GM19395 (cell line): ENCODE data around the gene MED13L.

Source experiments
- ATAC-seq: cut with Tn5 transposase; IDR thresholded peaks from one replicate; pipeline ENCODE4 v1.9.1; 2021; ENCODE audit warnings: mild to moderate bottlenecking, moderate library complexity; ENCODE audit not compliant: unreplicated experiment

The MED13L gene

DNA sequence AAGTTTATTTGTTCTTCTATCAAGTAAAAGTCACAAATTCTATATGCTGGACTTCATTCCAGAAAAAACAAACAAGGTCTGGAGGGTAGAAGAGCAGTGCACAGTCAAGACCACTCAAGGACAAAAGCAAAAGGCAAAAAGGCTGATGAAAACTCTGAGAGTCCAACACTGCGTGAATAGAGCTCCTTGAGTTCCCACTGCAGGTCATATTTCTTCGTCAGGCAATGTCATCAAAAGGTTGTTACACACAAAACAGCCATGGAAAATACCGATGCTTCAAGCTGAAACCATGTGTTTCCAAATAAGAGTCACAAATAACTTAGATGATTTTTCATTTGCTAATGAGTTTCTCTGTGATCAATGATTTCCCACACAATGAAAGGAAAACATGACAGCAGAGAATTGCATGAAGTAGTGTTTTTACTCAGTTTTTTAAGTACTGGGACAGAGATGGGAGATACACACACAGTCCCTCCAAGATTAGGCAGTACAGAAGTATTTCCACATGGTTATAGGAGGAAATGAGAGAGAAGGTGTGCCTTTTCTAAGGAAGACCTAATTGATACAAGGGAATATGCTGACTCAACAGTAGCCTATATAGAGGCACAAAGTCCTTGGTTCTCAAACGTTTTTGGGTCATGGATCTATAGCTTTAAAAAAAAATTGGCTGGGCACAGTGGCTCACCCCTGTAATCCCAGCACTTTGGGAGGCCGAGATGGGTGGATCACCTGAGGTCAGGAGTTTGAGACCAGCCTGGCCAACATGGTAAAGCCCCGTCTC, 177.7 kb downstream of the MED13L start:
- no peak for ATAC-seq

DNA sequence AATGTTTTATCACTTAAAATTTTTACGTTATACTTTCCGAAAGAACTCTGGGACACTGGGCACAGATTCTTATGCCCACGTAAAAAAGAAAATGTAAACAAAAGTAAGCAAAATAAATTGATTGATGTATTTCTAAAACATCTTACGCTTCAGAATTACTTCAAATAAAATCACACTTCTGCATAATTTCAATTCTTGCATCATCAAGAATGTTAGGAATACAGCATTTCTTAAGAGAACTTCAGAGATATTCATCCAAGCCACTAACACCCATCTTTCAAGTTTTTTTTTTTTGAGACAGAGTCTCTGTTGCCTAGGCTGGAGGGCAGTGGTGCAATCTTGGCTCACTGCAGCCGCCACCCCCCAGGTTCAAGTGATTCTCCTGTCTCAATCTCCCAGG, 180.6 kb downstream of the MED13L start:
- ATAC-seq = no peak

DNA sequence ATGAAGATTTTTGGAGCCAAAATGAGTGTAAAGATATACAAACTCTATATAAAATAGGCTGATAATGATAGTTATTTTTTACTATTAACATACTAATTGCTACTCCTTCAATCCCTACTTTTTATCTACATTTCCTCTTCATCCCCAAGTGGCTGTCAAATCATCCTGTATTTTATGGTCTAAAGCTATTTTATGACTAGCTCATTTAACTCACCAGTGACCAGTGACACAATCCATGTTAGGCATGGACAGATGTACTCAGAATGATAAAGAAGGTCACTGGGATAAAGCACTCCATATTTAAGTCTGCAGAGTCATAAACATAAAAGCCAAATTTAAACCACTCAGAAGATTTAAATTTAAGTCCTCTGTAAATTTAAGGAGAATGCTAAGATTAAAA, 183.0 kb downstream of the MED13L start:
- ATAC-seq = no peak

DNA sequence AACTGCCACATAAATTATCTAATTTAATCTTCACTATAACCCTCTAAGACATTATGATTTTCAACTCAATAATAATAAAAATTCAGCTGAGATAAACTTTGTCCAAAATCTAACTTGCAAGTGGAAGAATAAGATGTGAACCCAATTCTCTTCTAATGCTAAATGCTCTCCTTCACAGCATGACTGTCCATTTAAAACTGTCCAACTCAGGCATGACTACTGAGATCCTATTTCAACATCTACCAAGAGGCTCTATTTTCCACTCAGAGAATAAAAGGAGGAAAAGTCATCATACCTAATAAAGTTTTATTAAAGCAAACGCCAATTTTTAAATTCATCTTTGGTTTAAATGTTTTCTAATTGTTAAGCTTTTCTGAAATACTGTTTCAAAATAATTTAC, 183.6 kb downstream of the MED13L start:
- ATAC-seq = no peak

DNA sequence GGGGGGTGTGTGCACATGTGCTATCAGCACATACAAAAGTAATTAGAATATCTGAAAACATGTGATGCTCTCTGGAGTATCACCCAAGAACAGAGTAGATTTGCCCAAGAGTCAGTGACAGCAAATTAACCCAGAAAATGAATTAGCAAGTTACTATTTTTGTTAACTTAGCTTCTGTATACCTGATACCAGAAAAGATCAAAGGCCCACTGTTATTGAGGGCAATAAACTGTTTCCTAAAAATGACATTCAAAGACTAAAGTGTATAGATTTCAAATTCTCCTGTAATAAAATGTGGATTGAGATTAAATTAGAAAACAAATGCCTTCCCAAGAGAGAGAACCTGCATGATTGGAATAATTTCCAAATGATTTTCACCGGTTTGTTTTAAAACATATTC, 184.7 kb downstream of the MED13L start:
- ATAC-seq = no peak

DNA sequence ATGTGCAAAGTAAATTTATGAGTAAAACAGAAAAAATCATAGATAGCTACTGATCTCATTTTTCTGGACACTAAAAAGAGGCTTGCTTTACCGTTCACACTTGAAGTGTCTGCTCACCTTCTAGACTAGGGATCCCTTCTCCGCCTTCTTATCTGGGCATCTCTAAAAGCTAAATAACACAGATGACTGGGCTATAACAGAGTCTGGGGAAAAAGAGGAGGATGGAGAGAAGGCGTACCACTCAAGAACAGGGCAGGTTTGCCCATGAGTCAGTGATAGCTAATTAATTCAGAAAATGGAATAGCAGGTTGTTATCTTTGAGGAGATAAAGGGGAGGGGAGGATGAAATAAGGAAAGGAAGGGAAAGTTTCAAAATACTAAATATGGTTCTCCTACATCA, 185.3 kb downstream of the MED13L start:
- no peak for ATAC-seq

DNA sequence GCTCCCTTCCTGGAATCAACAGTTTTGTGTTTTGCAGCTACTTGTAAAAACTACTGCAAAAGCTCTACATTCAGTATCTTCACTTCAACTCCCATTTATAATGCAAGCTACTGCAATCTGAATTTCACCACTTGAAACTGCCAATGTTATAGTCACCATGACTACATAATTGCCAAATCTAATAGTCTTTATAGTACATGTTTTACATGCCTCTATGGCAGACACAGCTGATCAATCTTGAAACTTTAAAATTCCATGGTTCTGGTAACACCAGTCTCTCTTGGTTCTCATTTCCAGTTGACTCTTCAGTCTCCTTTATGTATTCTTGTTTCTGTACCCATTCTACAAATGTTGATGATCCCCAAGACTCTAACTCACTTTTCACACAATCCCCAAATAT, 185.9 kb downstream of the MED13L start:
- ATAC-seq = no peak

DNA sequence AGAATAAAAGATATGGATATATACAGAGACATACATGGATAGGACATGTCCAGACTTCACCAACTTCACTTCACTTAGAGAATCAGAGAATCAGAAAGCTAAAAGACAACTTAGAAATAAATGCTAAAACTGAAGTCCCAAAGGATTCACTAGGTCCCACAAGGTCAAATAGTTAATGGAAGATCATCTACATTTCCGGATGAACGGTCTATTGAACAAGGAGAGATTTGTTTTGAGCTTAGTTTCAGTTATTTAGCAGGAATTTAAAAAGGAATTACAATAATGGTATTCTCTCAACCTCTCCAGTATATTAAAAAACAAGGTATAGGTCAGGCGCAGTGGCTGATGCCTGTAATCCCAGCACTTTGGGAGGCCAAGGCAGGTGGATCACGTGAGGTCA, 187.0 kb downstream of the MED13L start:
- ATAC-seq = no peak

DNA sequence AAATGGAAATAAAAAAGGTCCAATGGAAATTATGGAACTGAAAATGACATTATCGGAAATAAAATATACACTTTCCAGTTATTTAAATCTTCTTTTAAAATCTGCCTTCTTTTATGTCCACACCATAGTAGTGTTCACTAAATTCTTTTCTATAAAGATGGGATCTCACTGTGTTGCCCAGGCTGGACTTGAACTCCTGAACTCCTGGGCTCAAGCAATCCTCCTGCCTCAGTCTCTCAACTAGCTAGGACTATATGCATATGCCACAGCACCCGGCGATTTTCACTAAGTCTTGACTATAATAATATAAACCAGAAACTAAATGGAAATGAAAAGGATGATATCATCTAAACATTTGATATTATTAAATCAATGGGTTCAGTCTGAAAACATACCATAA, 188.4 kb downstream of the MED13L start:
- no peak for ATAC-seq

DNA sequence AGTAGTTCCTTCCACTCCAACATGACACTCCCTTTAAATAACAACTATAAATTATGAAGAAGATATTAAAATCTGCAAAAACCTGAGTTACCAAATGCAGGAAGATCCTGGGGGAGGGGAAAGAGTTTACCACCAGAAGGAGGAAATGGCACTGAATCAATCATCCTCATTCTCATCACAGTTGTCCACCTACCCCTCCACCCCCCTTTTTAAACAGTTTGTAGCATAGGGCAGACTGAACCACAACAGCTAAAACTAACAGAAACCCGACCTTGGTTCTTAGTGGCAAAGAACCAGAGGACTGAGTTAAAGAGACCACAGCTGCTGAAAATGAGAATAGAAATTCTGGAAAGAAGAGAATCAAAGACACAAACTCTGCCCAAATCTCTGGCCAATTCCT, 189.5 kb downstream of the MED13L start:
- ATAC-seq = no peak

DNA sequence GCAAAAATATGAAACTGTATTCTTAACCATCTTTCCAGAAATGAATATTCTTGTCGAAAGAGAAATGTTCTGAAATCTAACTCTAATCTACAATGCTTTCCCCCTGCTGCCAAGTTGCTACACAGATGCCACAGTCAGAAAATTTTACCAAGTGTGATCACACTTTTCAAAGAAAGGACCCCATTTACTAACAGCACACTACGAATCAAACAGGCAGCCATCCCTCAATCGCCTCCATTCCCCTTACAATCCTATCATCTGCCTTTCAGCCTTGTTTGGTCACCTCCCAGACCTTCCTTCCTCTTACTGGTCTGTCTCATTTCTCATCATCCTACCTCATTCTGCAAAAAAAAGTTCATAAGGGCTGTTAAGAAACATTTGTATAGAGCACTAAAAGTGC, 190.1 kb downstream of the MED13L start:
- no peak for ATAC-seq

DNA sequence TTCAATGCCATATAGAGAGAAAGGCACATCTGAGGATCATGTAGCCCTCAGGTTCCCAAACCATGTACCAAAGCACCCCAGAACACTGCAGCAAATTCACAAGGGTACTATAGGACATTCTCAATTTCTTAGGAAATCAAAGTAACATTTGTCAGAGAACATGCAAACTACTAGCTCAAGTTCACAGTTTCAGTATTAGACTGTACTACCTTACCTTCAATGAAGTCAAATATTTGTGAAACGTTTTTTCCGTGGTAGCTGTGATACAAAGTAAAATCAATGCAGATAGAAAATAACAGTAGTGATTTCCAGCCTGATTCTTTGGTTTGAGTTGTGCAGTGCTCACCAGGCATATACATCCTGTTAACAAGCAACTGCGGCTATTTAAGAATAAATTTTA, 197.1 kb downstream of the MED13L start:
- ATAC-seq = no peak

DNA sequence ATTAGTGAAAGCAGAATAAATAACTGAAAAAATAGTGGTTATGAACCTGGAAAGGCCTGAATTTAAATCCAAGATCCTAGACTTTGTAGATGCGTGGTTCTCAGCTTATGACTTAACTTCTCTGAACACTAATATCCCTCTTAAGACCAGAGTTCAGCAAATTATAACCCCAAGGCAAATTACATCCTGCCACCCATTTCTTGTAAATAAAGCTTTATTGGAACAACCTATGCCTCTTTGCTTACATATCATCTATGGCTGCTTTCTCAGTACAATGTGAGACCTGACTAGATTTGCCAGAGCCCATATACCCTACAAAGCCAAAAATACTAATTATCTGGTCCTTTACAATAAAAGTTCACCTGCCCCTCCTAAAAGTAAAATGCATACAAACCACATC, 199.1 kb downstream of the MED13L start:
- ATAC-seq = no peak

DNA sequence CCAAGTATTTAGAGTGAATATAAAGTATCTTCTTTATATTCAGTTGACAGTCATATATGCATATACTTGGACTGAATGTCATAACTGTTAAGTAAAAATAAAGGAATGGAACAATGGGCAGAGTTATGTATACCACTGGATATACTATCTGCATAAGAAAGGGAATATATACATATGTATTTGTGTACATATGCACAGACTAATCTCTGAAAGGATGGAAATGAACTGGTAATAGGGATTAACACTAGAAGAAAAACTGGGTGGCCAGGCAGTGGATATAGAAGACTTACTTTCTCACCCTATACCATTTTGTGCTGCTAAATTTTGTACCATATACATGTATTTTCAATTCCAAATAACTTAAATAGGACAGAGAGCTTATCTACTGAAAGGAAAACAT, 200.1 kb downstream of the MED13L start:
- no peak for ATAC-seq

DNA sequence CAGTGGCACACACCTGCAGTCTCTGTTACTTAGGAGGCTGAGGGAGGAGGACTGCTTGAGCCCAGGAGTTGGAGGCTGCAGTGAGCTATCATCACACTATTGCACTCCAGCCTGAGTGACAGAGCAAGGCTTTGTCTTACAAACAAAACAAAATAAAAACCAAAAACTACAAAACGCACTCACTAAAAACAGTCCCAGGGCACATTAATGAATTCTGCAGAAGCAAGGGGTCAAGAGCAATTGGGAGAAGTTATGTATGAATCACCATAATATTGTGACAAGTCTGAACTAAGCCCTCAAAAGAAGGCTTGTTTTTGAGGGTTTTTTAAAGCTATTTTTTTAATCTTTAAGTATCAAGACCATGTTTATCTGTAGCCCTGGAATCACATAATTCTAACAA, 201.1 kb downstream of the MED13L start:
- ATAC-seq = no peak

DNA sequence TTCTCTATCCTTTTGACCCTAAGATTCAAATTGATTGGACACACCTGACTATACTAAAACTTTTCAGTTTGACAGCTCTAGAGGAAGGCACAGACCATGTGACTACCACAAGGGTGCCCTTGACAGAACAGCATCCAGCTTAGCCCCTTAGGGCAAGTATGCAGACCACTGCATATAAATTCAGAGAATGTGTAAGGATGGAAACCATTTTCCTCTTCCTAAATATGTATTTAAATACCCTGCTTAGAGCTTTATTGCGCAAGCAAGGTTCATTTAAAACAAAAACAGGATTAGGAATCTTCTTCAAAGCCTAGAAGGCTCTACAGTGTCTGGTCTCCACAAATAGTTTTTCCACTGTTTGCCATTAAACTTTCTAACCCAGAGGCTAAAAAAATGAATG, 202.8 kb downstream of the MED13L start:
- no peak for ATAC-seq

DNA sequence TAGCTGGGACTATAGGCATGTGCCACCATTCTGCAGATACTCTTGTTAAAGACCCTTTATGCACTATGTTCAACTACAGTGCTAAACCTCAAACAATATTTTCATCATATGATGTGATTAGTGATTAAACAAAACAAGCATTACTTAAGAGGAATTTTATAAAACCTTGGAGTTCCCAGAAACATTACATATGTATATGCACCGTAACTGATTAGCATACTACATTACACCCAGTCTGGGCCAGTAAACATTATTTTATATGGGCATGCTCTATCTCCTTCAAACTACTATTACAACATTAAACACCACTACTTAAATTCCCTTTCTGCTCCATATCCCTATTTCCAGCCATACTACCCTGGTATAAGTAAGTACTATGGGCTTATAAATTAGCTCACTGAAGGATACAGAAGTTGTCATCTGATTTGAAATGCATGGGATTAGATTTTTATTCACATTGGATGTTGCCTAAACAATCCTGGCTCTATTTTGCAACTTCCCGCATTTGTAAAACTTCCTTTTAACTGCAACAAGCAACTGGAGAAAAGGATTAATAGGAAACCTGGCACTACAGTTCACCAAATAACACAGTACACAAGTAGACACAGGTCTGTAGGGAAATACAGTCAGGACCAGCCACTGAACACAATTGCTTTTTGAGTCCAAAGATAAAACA, 205.8 kb downstream of the MED13L start:
- no peak for ATAC-seq

DNA sequence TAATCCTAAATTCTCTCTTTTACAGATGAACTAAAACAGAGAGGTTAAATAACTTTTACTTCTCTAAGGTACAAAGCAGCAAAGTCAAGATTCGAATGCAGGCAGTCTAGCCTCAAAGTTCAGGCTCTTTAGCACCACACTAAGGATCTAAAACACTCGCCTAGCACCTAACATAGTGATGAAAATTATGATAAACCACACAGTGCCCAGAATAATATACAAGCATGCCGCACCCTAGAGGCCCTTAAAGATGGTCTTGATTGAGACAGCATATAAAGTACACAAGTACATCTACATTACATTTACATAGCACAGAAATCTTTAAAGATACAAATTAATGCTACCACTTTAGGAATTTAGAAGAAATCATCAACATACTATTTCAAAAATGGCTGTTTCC, 207.0 kb downstream of the MED13L start:
- no peak for ATAC-seq

DNA sequence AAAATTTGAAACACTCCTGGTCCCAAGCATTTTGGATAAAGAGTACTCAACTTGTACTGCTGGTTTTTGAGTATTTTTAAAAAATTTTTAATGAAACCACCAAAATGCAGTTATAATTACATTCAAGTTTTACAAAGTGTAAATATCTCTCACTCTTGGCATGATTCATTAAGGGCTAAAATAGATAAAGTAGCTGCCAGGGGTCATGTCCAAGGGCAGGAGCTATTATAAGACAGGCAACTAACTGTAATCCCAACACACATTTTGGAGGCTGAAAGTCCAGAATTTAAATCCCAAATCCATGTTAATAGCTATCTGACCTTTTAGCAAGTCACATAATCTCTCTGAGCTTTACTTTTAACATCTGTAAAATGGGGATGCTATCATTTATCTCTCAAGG, 207.6 kb downstream of the MED13L start:
- ATAC-seq = no peak

DNA sequence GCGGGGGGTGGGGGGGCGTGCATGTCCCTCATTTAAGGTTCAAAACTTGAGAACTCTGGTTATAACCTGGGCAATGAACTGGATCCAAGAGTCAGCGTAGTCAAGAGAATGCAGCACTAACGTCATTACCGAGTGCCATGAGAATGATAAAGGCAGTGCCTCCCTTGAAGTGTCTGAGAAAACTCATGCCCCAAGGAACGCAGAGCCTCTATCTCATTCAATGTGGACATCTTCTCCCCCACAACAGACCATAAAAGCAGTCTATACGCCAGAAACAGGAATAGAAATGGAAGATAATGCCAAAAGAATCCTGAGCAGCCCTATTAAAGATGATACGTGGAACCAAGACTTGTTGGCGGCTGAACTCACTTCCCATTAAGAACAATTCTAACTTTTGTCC, 208.6 kb downstream of the MED13L start:
- ATAC-seq = no peak

DNA sequence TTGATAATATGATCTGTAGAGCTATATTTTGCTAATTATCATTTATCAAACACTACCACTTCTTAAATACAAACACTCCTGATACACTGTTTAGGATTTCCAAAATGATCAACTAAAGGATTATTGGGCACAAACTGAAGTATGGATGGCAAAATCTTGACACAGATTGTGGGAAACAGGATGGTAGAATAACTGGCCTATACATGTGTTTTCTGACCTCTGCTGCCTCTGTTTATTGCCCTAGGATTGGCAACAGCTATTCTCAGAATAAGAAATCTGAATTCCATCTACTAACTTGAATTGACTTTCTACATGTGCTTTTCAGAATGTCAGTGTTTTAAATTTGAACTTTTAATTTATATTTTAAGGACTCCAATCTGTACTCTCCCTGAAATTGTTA, 209.1 kb downstream of the MED13L start:
- no peak for ATAC-seq

DNA sequence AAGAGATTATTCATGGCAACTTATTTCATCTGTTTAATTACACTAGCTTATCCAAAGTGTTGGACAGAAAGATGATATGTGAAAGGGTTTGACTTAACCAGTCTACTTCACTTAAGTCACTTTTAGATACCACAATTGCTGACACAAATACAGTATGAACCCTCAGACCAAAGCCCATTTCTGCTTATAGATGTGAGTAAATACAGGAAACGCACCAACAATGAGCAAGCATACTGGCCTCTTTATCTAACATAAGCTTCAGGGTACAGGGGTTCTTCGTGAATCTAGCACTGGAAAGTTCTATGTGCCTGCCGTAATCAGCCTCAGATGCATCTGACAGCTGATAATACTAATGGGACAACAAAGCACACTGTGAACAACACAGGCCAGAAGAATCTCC, 209.6 kb downstream of the MED13L start:
- ATAC-seq = no peak
